OCI-LY3 (cell line): ENCODE data around the gene OXCT1.

Source experiments
- H2AFZ ChIP-seq: fragments of 200-600, 300-600 bp; shearing (Covaris generic); 2 replicates; pipeline ENCODE4 v1.6.0; 2014; ENCODE audit warnings: antibody characterized with exemption, low read depth, low read length
- H3K27ac ChIP-seq: fragments of 200-600, 300-600 bp; sonication (generic); 2 replicates; pipeline ENCODE4 v1.5.1; 2014; ENCODE audit warnings: mild to moderate bottlenecking, low read length, moderate library complexity, mixed read lengths
- H3K27me3 ChIP-seq: fragments of 200-600, 300-600 bp; sonication (generic); 2 replicates; pipeline ENCODE4 v1.6.1; 2014; ENCODE audit warnings: low read depth, low read length, mixed read lengths
- H3K36me3 ChIP-seq: fragments of 200-600, 300-600 bp; sonication (generic); replicated peaks from 2 replicates; pipeline ENCODE3; 2014; ENCODE audit warnings: low read depth, low read length, mixed read lengths
- H3K4me1 ChIP-seq: fragments of 300-600, 200-600 bp; sonication (generic); 2 replicates; pipeline ENCODE4 v1.6.1; 2014; ENCODE audit warnings: low read length, mixed read lengths
- H3K4me2 ChIP-seq: fragments of 200-600, 300-600 bp; sonication (generic); 2 replicates; pipeline ENCODE4 v1.6.1; 2014; ENCODE audit warnings: low read length, mixed read lengths
- H3K4me3 ChIP-seq: fragments of 300-600, 200-600 bp; sonication (generic); 2 replicates; pipeline ENCODE4 v1.5.1; 2014; ENCODE audit warnings: antibody characterized with exemption, mild to moderate bottlenecking, low read length, moderate library complexity
- H3K79me2 ChIP-seq: fragments of 300-600, 200-600 bp; shearing (Covaris generic); 2 replicates; pipeline ENCODE4 v1.6.1; 2014; ENCODE audit warnings: mild to moderate bottlenecking, low read length, mixed read lengths
- H3K9ac ChIP-seq: fragments of 300-600, 200-600 bp; shearing (Covaris generic); 2 replicates; pipeline ENCODE4 v1.6.0; 2014; ENCODE audit warnings: mild to moderate bottlenecking, low read length, moderate library complexity
- H3K9me3 ChIP-seq: fragments of 200-600, 300-600 bp; shearing (Covaris generic); 2 replicates; pipeline ENCODE4 v1.6.1; 2014; ENCODE audit warnings: low read length, mixed read lengths; ENCODE audit not compliant: insufficient read depth
- H4K20me1 ChIP-seq: fragments of 200-600, 300-600 bp; sonication (generic); 2 replicates; pipeline ENCODE4 v1.6.1; 2016; ENCODE audit warnings: low read length, mixed read lengths; ENCODE audit not compliant: insufficient read depth
- EZH2phosphoT487 ChIP-seq: fragments of 200-600 bp; shearing (Covaris generic); IDR thresholded peaks from 2 replicates; pipeline ENCODE4 v1.6.1; 2018; ENCODE audit warnings: antibody characterized with exemption, mixed run types, low read depth
- TF ChIP-seq, protein P1 (sequence below): fragments of 200-600, 300-600 bp; sonication (generic); IDR thresholded peaks from 2 replicates; pipeline ENCODE4 v1.5.1; 2014; ENCODE audit warnings: antibody characterized with exemption, low read length, low read depth

OXCT1 gene

GRCh38 chr5:41790038-41790776, 80.0 kb downstream of the OXCT1 start:
- Histone ChIP-seq H3K27ac (no peak overlapping the region), H3K79me2 (no peaks in the 10 kb centered on the region)
- TF ChIP-seq, protein P1, sequence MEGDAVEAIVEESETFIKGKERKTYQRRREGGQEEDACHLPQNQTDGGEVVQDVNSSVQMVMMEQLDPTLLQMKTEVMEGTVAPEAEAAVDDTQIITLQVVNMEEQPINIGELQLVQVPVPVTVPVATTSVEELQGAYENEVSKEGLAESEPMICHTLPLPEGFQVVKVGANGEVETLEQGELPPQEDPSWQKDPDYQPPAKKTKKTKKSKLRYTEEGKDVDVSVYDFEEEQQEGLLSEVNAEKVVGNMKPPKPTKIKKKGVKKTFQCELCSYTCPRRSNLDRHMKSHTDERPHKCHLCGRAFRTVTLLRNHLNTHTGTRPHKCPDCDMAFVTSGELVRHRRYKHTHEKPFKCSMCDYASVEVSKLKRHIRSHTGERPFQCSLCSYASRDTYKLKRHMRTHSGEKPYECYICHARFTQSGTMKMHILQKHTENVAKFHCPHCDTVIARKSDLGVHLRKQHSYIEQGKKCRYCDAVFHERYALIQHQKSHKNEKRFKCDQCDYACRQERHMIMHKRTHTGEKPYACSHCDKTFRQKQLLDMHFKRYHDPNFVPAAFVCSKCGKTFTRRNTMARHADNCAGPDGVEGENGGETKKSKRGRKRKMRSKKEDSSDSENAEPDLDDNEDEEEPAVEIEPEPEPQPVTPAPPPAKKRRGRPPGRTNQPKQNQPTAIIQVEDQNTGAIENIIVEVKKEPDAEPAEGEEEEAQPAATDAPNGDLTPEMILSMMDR = no peak
- no peak for TF ChIP-seq EZH2phosphoT487

GRCh38 chr5:41789434-41789833, 80.8 kb downstream of the OXCT1 start:
- H3K9me3 ChIP-seq = no peaks in the 10 kb centered on the region
- no peaks in the 10 kb centered on the region for H3K79me2 ChIP-seq
- H3K4me3 ChIP-seq = no peak overlapping the region
- H3K4me2 ChIP-seq = no peak overlapping the region
- H2AFZ ChIP-seq = no peak overlapping the region
- no peaks in the 10 kb centered on the region for H3K4me1 ChIP-seq
- no peak overlapping the region for H3K9ac ChIP-seq
- H3K27ac ChIP-seq = no peak overlapping the region
- no peaks in the 10 kb centered on the region for H3K27me3 ChIP-seq
- TF ChIP-seq, protein P1 = no peak
- no peak for TF ChIP-seq EZH2phosphoT487
- H3K36me3 ChIP-seq = no peaks in the 10 kb centered on the region
- H4K20me1 ChIP-seq = no peaks in the 10 kb centered on the region

More at GRCh38 chr5:41790038-41790776, 80.0 kb downstream of the OXCT1 start:
- Histone ChIP-seq H3K9me3 (no peaks in the 10 kb centered on the region), H3K4me1 (no peaks in the 10 kb centered on the region), H3K36me3 (no peaks in the 10 kb centered on the region), H3K27me3 (no peaks in the 10 kb centered on the region), H3K9ac (no peak overlapping the region), H3K4me2 (no peak overlapping the region), H4K20me1 (no peaks in the 10 kb centered on the region), H2AFZ (no peak overlapping the region), H3K4me3 (no peak overlapping the region)

DNA sequence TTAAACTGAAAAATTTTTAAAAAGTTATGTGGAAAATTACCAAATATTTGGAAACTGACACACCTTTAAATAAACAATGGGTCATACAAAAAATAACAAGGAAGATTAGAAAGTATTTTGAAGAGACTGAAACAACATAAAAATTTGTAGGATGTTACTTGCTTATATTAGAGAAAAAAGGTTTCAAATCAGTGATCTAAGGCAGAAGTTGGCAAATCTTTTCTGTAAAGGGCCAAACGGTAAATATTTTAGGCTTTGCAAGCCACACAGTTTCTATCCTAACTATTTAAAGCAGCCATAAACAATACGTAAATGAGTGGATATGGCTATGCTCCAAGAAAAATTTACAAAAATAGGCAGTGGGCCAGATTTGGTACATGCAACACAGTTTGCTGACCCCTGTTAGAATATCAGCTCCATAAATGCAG, 81.3 kb downstream of the OXCT1 start:
- no peak overlapping the region for H3K4me3 ChIP-seq
- no peaks in the 10 kb centered on the region for H3K79me2 ChIP-seq
- no peaks in the 10 kb centered on the region for H4K20me1 ChIP-seq
- H3K9ac ChIP-seq = no peak overlapping the region
- H3K27me3 ChIP-seq = no peaks in the 10 kb centered on the region
- no peaks in the 10 kb centered on the region for H3K36me3 ChIP-seq
- no peak overlapping the region for H2AFZ ChIP-seq
- H3K4me1 ChIP-seq = no peaks in the 10 kb centered on the region
- no peak overlapping the region for H3K27ac ChIP-seq
- TF ChIP-seq EZH2phosphoT487 = no peak
- TF ChIP-seq, protein P1 = no peak
- H3K4me2 ChIP-seq = no peak overlapping the region
- no peaks in the 10 kb centered on the region for H3K9me3 ChIP-seq

DNA sequence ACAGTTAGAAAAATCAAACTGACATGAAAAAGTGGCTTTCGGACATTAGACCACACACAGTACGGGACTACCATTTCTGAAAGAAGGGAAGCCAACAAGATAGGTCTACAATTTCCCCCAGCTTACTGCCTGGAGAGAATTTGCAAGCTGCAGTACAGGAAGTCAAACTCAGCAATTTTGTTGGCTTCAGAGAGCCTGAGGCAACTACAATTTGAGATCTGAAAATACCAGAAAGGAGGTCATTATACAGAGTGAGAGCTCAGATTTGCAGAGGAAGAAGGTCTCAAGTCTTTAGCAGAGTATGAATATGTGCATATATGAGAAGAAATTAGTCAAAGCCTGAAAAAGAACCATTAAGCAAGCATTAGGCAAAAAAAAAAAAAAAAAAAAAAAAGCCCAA, 83.0 kb downstream of the OXCT1 start:
- H3K4me1 ChIP-seq = no peaks in the 10 kb centered on the region
- H3K9ac ChIP-seq = no peak overlapping the region

More for the DNA sequence above, 83.0 kb downstream of the OXCT1 start:
- TF ChIP-seq, protein P1 = no peak
- no peak for TF ChIP-seq EZH2phosphoT487
- no peak overlapping the region for H3K4me3 ChIP-seq
- H3K36me3 ChIP-seq = no peaks in the 10 kb centered on the region
- H3K4me2 ChIP-seq = no peak overlapping the region
- no peaks in the 10 kb centered on the region for H3K27me3 ChIP-seq
- no peaks in the 10 kb centered on the region for H4K20me1 ChIP-seq
- no peaks in the 10 kb centered on the region for H3K79me2 ChIP-seq
- H3K9me3 ChIP-seq = no peaks in the 10 kb centered on the region
- no peak overlapping the region for H3K27ac ChIP-seq
- no peak overlapping the region for H2AFZ ChIP-seq
